ENCODE results near the gene GNA15. TPM values are rescaled to one million over a fixed set of nuclear protein-coding genes. Genes with fewer than 3 reads are reported as not detected.
"Not testable (repeated sequence)": the region's sequence is repeated elsewhere in the genome, so short reads cannot be mapped to it uniquely, and the experiment has no call there.

GNA15 gene
- 2.8 and 3.7 TPM in 2 replicates for total RNA-seq (2014; rRNA removed; shearing (Covaris generic))

GRCh38 chr19:3135961-3136683 is at the start of gene GNA15:
TSS of gene GNA15 (plus strand) at chr19:3136033. CDS start at chr19:3136451, 418 bp downstream.
- in situ Hi-C loops (cut with HindIII; ENCODE audit: low sequenced_read_pairs): no loop called here
- DNase-seq (ENCODE audit: low spot score): no peak

DNA sequence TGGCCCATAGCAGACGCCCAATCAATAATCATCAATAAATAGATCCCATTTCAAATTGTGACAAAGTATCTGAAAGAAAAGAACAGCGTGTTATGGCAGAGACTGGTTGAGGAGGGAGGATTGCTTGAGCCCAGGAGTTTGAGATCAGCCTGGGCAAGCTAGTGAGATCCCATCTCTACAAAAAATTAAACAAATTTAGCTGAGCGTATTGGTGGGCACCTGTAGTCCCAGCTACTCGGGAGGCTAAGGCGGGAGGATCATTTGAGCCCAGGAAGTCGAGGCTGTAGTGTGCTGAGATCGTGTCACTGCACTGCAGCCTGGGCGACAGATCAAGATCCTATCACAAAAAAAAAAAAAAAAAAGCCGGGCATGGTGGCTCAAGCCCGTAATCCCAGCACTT is 48.1 kb upstream of the GNA15 start:
- no peak for DNase-seq (ENCODE audit: low spot score)
- in situ Hi-C loops (cut with HindIII; ENCODE audit: low sequenced_read_pairs): no loop called here

GRCh38 chr19:3089299-3089855 is 46.5 kb upstream of the GNA15 start:
- in situ Hi-C loops (cut with HindIII; ENCODE audit: low sequenced_read_pairs); DNase-seq (ENCODE audit: low spot score): not testable (repeated sequence)

DNA sequence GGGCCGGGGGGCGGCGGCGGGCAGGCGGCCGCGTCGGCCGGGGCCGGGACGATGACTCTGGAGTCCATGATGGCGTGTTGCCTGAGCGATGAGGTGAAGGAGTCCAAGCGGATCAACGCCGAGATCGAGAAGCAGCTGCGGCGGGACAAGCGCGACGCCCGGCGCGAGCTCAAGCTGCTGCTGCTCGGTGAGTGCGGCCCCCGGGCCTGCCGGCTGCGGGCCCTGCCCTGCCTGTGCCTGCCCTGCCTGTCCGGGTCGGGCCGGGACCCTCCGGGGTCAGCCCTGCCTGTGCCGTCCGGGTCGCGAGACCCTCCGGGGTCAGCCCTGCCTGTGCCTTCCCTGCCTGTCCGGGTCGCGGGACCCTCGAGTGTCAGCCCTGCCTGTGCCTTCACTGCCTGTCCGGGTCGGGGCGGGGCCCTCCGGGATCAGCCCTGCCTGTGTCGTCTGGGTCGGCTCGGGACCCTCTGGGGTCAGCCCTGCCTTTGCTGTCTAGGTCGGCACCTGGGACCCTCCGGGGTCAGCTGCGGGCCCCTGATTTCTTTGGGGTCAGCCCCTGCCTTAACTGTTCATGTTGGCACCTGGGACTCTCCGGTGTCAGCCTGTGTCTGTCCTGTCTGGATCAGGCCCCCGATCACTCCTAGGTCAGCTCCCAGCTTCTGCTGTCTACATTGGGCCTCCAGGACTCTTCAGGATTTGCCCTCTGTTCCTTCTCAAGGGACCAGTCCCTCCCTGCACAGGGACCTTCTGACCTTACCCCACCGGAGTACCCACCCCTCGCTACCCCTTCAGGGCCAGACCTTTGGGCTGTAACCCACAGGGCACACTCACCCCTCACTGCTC is 41.0 kb upstream of the GNA15 start:
- in situ Hi-C loops (cut with HindIII; ENCODE audit: low sequenced_read_pairs): no loop called here
- no peak for DNase-seq (ENCODE audit: low spot score)

- in situ Hi-C loops (cut with HindIII; ENCODE audit: low sequenced_read_pairs): no loop called here
- no peak for DNase-seq (ENCODE audit: low spot score)
Measured at GRCh38 chr19:3095441-3096191, 40.2 kb upstream of the GNA15 start.

DNA sequence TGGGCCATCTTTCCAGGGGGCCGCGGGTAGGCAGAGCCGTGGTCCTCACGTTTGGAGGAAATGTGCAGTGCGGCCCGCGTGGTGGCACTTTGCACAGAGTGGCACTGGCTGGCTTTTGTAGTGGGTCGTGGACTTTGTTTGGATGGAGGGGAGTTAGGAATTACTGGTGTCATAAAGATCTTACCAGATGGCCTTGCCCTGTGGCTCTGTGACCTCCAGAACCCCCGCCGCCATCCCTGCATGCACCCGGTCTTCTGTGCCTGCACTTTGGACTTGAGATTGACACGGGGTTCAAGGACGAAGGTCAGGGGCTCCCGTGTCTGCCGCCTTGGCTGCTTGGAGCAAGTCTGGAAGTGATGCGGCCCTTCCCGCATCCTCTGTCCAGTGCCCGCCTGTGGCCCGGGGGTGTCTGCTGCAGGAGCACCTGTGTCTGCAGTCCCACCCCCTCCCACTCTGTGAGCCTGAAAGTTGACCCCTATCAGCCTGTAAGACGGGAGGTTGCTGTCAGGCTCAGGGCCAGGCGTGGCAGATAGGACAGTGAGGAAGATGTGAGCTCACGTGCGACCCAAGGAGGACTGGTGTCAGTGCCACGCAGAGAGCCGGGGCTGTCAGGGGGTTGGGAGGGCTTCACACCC is 39.4 kb upstream of the GNA15 start:
- peak; percentile 24 for DNase-seq (ENCODE audit: low spot score)
- in situ Hi-C loops (cut with HindIII; ENCODE audit: low sequenced_read_pairs): no loop called here

- in situ Hi-C loops (cut with HindIII; ENCODE audit: low sequenced_read_pairs): no loop called here
- DNase-seq (ENCODE audit: low spot score): no peak
Measured at GRCh38 chr19:3096902-3097326, 38.9 kb upstream of the GNA15 start.

- in situ Hi-C loops (cut with HindIII; ENCODE audit: low sequenced_read_pairs): no loop called here
- peak; percentile 87 for DNase-seq (ENCODE audit: low spot score)
Measured at GRCh38 chr19:3097442-3097871, 38.4 kb upstream of the GNA15 start.

DNA sequence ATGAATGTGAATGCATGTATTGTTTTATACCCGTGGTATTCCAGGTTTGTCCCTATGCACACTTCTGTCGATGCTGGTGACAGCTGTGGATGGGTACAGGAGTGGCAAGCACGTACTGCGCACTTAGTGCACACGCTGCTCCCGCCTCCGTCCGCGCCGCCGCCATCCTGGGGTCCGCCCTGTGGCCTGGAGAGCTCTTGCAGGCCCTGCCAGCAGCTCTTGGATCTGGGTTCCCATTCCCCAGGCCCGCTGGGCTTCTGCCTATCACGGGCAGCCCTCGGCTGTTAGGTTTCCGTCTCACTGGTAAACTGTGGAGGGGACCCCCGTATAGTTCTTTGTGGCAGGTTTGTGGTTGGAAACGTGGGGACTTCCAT is 37.7 kb upstream of the GNA15 start:
- in situ Hi-C loops (cut with HindIII; ENCODE audit: low sequenced_read_pairs): no loop called here
- DNase-seq (ENCODE audit: low spot score): peak; percentile 53

DNA sequence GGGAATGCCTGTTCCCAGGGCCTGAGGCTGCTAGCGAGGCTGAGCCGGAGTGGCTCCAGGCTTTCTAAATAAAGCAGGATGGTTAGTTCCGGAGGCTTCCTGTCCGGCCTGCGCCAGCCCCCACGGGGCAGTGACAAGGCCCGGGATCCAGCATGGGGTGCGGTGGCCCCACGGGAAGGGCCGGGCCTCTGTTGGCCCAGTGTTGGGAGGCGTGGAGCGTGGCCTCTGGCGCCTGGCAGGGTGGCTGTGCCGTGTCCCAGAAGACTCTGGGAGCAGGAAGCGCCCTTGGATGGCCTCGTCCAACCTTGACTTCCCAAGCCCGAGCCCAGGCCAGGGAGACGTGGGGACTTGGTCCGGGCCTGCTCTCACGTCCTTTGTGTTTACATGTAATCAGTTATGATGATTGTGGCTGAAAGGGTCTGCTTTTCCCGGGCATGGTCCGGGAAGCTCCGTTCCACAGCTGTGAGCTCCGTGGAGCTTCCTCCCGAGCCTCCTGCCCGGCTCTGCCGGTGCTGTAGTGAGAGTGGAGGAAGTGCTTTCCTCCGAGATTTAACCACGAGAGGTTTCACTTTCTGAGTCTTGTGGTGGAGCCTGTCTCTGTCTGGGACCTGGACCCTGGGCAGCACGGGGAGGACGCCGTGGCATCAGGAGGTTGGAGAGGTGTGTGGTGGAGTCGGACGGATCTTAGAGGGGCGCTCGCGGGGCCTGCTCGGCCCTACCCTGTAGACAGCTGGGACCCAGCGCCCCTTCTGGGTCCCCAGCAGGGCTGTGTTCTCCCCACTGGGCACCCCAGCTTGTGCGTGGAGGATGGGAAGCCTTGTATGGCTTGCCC is 37.1 kb upstream of the GNA15 start:
- peak; percentile 33 for DNase-seq (ENCODE audit: low spot score)
- in situ Hi-C loops (cut with HindIII; ENCODE audit: low sequenced_read_pairs): no loop called here

DNA sequence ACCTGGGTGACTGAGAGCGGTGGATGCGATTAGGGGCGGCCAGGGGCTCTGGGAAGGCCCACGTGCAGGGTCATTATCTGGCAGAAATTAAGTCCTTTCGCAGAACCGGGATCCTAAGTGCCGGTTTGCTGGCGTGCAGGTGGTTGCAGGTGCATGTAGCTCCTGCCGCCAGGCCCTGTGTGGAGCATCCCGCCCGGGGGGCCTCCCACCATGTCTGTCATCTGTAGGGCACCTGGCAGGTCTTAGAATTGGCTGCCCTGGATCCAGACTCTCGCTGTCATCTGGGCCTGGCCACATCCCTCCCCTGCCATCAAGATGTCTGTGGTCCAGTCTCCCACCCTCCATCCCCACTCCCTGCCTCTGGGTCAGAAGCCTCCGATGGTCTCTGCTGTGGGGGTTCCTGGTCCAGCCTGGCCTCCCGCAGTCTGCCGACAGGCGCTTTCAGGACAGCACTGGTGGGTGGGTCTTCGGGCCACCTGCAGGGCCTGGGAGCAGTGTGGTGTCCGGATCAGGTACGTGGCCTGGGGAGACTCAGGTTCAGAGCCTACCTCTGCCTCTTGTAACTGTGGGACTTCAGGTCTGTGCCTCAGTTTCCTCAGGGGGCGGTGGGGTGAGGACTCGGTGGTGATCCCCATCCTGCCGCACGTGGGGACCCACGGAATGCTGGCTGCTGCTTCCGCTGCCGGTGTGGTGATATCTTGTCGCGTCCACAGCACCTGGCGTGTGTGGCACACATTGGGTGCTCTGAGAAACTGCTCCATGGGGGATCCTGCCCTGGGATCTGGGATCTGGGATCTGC is 36.3 kb upstream of the GNA15 start:
- in situ Hi-C loops (cut with HindIII; ENCODE audit: low sequenced_read_pairs): no loop called here
- peak; percentile 26 for DNase-seq (ENCODE audit: low spot score)

DNA sequence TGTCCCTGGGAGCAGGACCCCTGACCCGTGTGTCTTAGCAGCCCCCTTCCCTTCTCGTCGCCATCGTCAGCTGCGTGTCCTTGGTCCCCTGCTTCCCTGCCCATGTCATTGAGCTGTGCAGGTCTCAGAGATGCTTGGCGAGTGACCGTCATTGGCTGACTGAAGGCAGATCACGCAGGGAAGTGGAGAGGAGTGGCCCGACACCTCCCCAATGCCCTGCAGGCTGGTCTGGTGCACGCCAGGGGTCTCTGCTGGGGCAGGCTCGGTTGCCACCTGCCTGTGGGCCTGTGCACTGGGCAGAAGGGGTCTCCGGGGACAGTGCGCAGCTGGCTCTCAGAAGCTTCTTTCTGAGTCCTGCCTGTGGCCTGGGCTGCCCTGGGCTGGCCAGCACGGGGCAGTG is 35.5 kb upstream of the GNA15 start:
- in situ Hi-C loops (cut with HindIII; ENCODE audit: low sequenced_read_pairs): no loop called here
- peak; percentile 66 for DNase-seq (ENCODE audit: low spot score)

DNA sequence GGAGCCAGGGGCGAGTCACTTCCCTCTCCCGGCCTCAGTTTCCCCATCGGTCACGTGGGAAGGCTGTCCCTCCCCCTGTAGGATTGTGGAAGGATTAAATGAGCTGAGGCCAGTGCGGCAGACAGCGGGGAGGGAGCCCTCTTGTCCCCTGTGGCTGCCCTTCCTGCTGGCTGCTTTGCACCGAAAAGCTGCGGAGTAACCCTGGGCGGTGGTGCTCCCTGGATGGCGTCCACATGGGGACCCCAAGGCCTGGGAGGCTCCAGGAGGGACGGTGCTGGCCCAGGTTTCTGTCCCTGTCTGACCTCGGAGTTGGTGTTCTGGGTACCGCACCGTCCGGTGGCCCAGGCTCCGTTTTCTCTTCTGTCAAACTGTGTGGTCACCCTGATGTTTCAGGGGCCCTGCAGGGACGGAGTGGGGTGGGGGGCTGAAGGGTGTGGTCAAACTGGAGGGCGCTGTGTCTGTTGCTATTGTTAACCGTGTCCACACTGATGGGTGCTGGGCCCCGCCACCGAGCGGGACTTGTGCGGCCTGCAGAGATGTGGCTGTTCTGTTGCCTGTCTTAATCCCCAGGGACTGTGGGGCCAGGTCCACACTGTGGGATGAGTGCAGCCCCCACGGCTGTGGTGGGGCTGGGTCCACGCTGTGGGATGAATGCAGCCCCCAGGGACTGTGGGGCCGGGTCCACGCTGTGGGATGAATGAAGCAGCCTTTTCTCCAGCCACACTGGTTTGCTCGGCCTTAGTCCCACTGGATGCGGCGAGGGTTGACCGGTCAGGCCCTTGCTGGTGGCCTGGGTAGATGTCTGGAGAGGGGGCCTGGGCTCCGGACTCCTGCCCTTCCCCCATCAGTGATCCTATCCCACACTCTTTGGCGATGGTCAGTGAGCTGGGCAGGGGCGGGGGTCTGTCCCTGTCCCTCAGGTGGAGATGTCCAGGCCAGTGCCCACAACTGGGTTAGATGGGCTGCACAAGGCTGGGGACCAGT is 34.8 kb upstream of the GNA15 start:
- in situ Hi-C loops (cut with HindIII; ENCODE audit: low sequenced_read_pairs): no loop called here
- DNase-seq (ENCODE audit: low spot score): no peak

DNA sequence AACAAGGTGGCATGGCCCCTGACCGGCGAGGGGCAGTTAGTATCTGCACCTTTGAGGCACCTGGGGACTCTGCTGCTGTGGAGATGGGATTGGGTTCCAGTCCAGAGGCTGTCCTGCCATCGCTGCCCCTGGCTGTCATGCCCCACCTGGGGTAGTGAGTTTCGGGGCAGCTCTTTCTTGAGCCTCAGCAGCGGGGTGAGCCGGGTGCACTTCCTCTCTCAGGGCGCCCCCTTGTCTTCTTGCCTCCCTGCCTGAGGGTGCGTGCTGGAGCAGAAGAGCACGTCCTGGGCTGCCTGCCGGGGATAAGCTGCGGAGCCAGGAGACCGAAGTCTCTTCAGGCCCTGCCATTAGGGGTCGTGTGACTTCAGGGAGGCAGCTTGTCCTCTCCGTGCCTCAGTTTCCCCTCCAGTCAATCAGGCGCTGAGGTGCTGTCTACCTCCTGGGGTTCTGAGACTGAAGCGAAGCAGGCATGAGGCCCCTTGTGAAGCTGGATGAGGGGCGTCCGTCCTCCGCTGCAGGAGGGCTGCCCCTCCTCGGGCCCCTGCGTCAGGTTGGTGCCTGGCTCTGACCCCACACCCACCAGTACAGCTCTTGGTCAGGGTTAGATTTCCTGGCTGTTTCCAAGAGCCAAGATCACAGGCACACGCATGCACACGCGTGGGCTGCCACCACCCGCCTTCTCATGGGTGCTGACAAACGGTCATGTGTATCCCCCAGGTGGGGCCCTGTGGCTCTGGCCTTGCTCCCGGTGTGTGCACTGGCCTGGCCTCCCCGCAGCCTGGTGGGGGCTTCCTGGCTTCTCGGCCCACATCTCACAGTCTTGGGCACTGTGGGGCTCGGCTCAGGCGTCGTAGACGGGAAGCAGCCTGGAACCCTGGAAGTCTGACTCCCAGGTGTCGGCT is 33.3 kb upstream of the GNA15 start:
- in situ Hi-C loops (cut with HindIII; ENCODE audit: low sequenced_read_pairs): no loop called here

GRCh38 chr19:3104708-3104983 is 31.2 kb upstream of the GNA15 start:
- no peak for DNase-seq (ENCODE audit: low spot score)
- in situ Hi-C loops (cut with HindIII; ENCODE audit: low sequenced_read_pairs): no loop called here

More for the DNA sequence above, 33.3 kb upstream of the GNA15 start:
- DNase-seq (ENCODE audit: low spot score): no peak
